ENCODE results near the gene KCNRG. TPM values are rescaled to one million over a fixed set of nuclear protein-coding genes. Genes with fewer than 3 reads are reported as not detected.
A peak's percentile ranks its signal among the peaks of the same experiment; 100 is the strongest.

Gene KCNRG
- total RNA-seq, 2 experiments from 2014 or later = 0.27 to 0.70 TPM

DNA sequence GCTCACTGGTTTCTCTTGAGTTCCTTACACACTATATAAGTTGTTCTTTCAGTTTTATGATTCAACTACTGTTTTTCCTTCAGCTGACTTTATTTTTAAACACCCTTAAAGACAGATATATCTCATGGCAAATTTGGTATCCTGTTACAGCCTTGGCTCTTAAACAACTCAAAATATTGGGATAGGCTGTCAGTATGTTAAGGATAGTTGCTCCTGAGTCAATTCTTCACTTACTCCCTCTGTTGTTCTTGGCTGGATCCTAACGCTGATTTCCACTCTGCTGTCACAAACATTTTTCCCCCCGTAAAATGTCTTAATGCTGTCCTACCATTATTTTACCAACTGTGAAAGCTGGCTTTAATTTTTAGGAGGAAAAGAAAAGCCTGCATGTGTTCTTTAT lies 1.2 kb downstream of the KCNRG start:
- H3K36me3 Mint-ChIP-seq (ENCODE audit: low read depth) = peaks cover 73% of the 10 kb centered on the region
- TF ChIP-seq, protein P1, sequence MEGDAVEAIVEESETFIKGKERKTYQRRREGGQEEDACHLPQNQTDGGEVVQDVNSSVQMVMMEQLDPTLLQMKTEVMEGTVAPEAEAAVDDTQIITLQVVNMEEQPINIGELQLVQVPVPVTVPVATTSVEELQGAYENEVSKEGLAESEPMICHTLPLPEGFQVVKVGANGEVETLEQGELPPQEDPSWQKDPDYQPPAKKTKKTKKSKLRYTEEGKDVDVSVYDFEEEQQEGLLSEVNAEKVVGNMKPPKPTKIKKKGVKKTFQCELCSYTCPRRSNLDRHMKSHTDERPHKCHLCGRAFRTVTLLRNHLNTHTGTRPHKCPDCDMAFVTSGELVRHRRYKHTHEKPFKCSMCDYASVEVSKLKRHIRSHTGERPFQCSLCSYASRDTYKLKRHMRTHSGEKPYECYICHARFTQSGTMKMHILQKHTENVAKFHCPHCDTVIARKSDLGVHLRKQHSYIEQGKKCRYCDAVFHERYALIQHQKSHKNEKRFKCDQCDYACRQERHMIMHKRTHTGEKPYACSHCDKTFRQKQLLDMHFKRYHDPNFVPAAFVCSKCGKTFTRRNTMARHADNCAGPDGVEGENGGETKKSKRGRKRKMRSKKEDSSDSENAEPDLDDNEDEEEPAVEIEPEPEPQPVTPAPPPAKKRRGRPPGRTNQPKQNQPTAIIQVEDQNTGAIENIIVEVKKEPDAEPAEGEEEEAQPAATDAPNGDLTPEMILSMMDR (IDR thresholded peaks at IDR 0.05) = no peak
- peaks cover 43% of the 10 kb centered on the region for H3K4me1 Mint-ChIP-seq (ENCODE audit: low read depth)
- Histone ChIP-seq H3K4me3 (ENCODE audit: low read length) (no peak overlapping the region), H3K9me3 (ENCODE audit: control insufficient read depth in 1 of 2, insufficient read depth in 1 of 2, low read length in 2 of 2) (no peaks in the 10 kb centered on the region), H3K27me3 (ENCODE audit: control insufficient read depth in 1 of 2, insufficient read depth in 2 of 2, low read length in 2 of 2) (no peaks in the 10 kb centered on the region), H3K27ac (ENCODE audit: low read depth in 1 of 2, low read length in 2 of 2) (no peak overlapping the region), H3K4me1 (ENCODE audit: insufficient read depth, low read length) (peaks cover 2% of the 10 kb centered on the region), H3K36me3 (ENCODE audit: insufficient read depth, low read length) (peaks cover 54% of the 10 kb centered on the region)
- DNase-seq (no peak), ATAC-seq (ENCODE audit: poor library complexity) (no peak)
- intact Hi-C loops (cut with DNase I, micrococcal nuclease) = no loop called here
- POLR2A ChIA-PET = no interaction called here
- no peaks in the 10 kb centered on the region for H3K9me3 Mint-ChIP-seq
- no peaks in the 10 kb centered on the region for H3K27me3 Mint-ChIP-seq
- no peak overlapping the region for H3K4me3 Mint-ChIP-seq
- CTCF ChIA-PET = interaction anchor here (1.2 kb wide), 1 partner anchor 40 kb away, joined by 5 read pairs; no protein-coding TSS in a partner anchor
- peak overlapping the region; percentile 64 for H3K27ac Mint-ChIP-seq

DNA sequence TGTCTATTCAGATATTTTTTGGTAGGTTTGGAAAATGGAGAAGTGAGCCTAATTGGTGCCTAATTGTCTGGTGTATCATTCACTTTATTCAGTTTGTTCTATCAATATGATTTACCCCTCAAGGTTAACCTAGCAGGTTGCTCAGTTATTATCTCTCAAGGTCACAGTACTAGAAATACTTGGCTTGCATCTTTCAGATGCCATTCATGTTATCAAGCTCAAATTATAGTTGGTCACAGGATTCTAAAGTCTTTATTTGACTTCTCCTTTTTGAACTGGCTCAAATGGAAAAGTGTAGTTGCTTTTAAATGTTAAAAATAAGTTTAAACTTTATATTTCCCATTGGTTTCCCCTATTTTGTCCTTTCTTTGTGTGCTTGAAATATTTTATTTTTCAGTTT lies 2.6 kb downstream of the KCNRG start:
- H3K27me3 ChIP-seq (ENCODE audit: control insufficient read depth in 1 of 2, insufficient read depth in 2 of 2, low read length in 2 of 2) = no peaks in the 10 kb centered on the region
- Mint-ChIP-seq H3K36me3 (ENCODE audit: low read depth) (peaks cover 59% of the 10 kb centered on the region), H3K4me1 (ENCODE audit: low read depth) (peaks cover 36% of the 10 kb centered on the region), H3K27ac (no peak overlapping the region), H3K27me3 (no peaks in the 10 kb centered on the region), H3K4me3 (no peak overlapping the region), H3K9me3 (no peaks in the 10 kb centered on the region)
- no peaks in the 10 kb centered on the region for H3K9me3 ChIP-seq (ENCODE audit: control insufficient read depth in 1 of 2, insufficient read depth in 1 of 2, low read length in 2 of 2)
- TF ChIP-seq, protein P1 (IDR thresholded peaks at IDR 0.05) = no peak
- peaks cover 2% of the 10 kb centered on the region for H3K4me1 ChIP-seq (ENCODE audit: insufficient read depth, low read length)
- no peak overlapping the region for H3K27ac ChIP-seq (ENCODE audit: low read depth in 1 of 2, low read length in 2 of 2)
- ATAC-seq (ENCODE audit: poor library complexity) = no peak
- no peak for DNase-seq
- ChIA-PET POLR2A (interaction anchor here (0.6 to 1.2 kb wide), 3 partner anchors 64 to 228 kb away, joined by 3 read pairs; no protein-coding TSS in a partner anchor), CTCF (no interaction called here)
- H3K36me3 ChIP-seq (ENCODE audit: insufficient read depth, low read length) = peaks cover 41% of the 10 kb centered on the region
- intact Hi-C loops (cut with DNase I, micrococcal nuclease) = no loop called here
- H3K4me3 ChIP-seq (ENCODE audit: low read length) = no peak overlapping the region

DNA sequence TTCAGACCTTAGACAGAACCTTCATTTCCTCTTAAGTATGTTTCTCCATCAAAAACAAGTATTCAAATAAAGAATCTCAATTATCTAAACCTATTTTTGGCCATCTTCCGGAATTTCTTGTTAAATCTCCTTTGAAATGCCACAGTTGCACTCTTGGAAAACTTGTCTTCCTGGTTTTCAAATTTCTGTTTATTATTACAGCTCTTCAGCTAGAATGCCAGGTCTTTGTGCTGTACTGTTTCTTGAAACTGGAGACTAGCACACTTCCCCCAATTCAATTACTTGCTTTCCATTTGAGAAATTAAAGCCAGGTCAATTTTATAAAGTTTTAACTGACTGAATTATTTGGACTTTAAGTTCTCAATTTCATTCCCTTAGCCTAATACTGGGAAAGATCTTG lies 10.2 kb downstream of the KCNRG start:
- intact Hi-C loops (cut with DNase I, micrococcal nuclease) = no loop called here
- ChIA-PET CTCF (no interaction called here), POLR2A (no interaction called here)
- Mint-ChIP-seq H3K36me3 (ENCODE audit: low read depth) (peaks cover 27% of the 10 kb centered on the region), H3K4me3 (no peak overlapping the region), H3K27ac (no peak overlapping the region), H3K4me1 (ENCODE audit: low read depth) (no peaks in the 10 kb centered on the region), H3K9me3 (no peaks in the 10 kb centered on the region), H3K27me3 (no peaks in the 10 kb centered on the region)
- no peak for DNase-seq
- Histone ChIP-seq H3K4me1 (ENCODE audit: insufficient read depth, low read length) (no peaks in the 10 kb centered on the region), H3K27ac (ENCODE audit: low read depth in 1 of 2, low read length in 2 of 2) (no peak overlapping the region), H3K4me3 (ENCODE audit: low read length) (no peak overlapping the region), H3K27me3 (ENCODE audit: control insufficient read depth in 1 of 2, insufficient read depth in 2 of 2, low read length in 2 of 2) (no peaks in the 10 kb centered on the region), H3K9me3 (ENCODE audit: control insufficient read depth in 1 of 2, insufficient read depth in 1 of 2, low read length in 2 of 2) (no peaks in the 10 kb centered on the region), H3K36me3 (ENCODE audit: insufficient read depth, low read length) (peaks cover 9% of the 10 kb centered on the region)
- ATAC-seq (ENCODE audit: poor library complexity) = no peak
- TF ChIP-seq, protein P1 (IDR thresholded peaks at IDR 0.05) = no peak

Measured in CD4-positive, alpha-beta T cell (primary cell).